Measurements from ENCODE around the gene ATP11A. TPM values are rescaled to one million over a fixed set of nuclear protein-coding genes. Genes with fewer than 3 reads are reported as not detected.
A peak's percentile ranks its signal among the peaks of the same experiment; 100 is the strongest.

The ATP11A gene
- total RNA-seq, 1 experiment from 2014 or later = 80.4 TPM

DNA sequence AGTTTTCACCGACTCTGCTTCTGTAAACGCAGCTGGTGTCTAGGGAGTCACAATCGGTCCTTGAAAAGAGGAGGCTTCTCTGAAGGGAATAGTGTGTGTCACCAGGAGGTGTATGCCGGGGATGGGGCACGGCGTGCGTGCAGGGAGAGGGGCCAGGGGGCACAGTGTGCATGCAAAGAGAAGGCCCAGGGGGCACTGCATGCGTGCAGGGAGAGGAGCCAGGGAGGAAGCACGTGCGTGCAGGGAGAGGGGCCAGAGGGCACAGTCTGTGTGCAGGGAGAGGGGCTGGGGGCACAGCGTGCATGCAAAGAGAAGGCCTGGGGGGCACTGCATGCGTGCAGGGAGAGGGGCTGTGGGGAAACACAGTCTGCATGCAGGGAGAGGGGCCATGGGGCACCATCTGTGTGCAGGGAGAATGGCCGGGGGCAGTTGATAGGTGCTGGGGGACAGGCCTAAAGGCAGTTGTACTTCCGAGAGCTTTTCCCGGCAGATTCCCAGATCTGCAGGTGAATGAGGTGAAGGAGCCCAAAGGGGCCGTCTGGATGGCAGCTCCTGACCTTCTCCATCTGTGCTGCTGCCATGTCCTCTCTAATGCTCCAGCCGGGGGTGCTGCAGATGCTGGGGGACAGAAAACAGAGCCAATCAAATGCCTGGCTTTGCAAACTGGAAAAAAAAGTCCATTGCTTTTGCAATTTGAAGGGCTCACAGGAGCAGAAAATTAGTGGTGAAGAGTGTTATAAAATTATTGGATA is 36.4 kb downstream of the ATP11A start:
- ChIA-PET RAD21 (ENCODE audit: low non-redundant PET in 1 of 2, low total read pairs in 2 of 2, uncharacterized antibody in 2 of 2, unreplicated experiment in 2 of 2) (no interaction called here), POLR2A (no interaction called here), CTCF (no interaction called here)
- Histone ChIP-seq H3K36me3 (ENCODE audit: control insufficient read depth in 1 of 2, insufficient read depth in 2 of 2, low read length in 2 of 2) (no peaks in the 10 kb centered on the region), H3K27me3 (ENCODE audit: insufficient read depth, low read length) (no peaks in the 10 kb centered on the region), H3K27ac (ENCODE audit: low read depth, low read length) (peak overlapping the region; percentile 78), H3K9me2 (ENCODE audit: insufficient read depth) (no peaks in the 10 kb centered on the region), H3K4me2 (ENCODE audit: low read length) (peak overlapping the region; percentile 73), H2AFZ (ENCODE audit: low read depth, low read length, poor library complexity, severe bottlenecking) (no peak overlapping the region), H4K20me1 (ENCODE audit: insufficient read depth) (no peaks in the 10 kb centered on the region), H3K9ac (ENCODE audit: low read length) (peak overlapping the region; percentile 43), H3K79me2 (ENCODE audit: insufficient read depth, low read length) (peaks cover 59% of the 10 kb centered on the region), H3K4me1 (ENCODE audit: control insufficient read depth in 1 of 2, insufficient read depth in 2 of 2, low read length in 2 of 2) (peaks cover 51 to 59% of the 10 kb centered on the region in 2 experiments), H3K4me3 (replicated peaks in 1 of 2; ENCODE audit: low read depth in 1 of 2, low read length in 2 of 2) (peak overlapping the region in 1 of 2 experiments; percentile 49; a peak in 2 of 4 replicates), H3K9me3 (ENCODE audit: control insufficient read depth in 1 of 2, insufficient read depth in 1 of 2, low read depth in 1 of 2, low read length in 2 of 2) (no peaks in the 10 kb centered on the region)
- DNase-seq (ENCODE audit: low read depth, low spot score) = no peak
- BruUV-seq (replicated peaks) = no TSS peak
- TF ChIP-seq ZNF274 (IDR thresholded peaks at IDR 0.05; ENCODE audit: low read depth, low read length) (no peak), CBX3 (IDR thresholded peaks at IDR 0.05; ENCODE audit: low read depth) (no peak), ELF1 (IDR thresholded peaks at IDR 0.05; ENCODE audit: borderline replicate concordance, low read depth) (no peak), JUND (IDR thresholded peaks at IDR 0.05) (no peak)
- peak; percentile 17 for ATAC-seq
- intact Hi-C loops (cut with micrococcal nuclease) = no loop called here

DNA sequence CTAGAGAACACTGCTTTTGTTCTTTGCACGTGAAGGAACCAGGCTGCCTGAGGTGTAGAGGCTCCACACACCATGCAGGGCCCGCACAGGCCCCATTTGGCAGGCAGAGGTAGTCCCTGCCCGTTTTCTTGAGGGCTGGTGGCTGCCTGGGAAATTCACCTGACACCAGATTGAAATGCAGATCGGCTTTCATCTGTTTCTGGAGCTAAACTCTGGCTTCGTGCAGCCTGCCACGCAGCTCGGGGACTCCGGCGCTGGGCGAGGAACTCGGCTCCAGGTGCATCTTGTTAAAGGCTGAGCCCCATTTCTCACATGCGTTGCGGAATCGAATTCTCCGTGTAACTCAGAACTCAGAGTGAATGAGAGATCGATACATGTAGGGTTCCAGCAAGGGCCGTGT is 37.7 kb downstream of the ATP11A start:
- ChIA-PET CTCF (no interaction called here), POLR2A (no interaction called here), RAD21 (ENCODE audit: low non-redundant PET in 1 of 2, low total read pairs in 2 of 2, uncharacterized antibody in 2 of 2, unreplicated experiment in 2 of 2) (interaction anchor here in 1 of 2 experiments (0.6 kb wide), 1 partner anchor 101 kb away, joined by 3 read pairs; no protein-coding TSS in a partner anchor)
- no peak overlapping the region for H3K27ac ChIP-seq (ENCODE audit: low read depth, low read length)
- DNase-seq (ENCODE audit: low read depth, low spot score) (no peak), ATAC-seq (no peak)
- no peaks in the 10 kb centered on the region for H3K36me3 ChIP-seq (ENCODE audit: control insufficient read depth in 1 of 2, insufficient read depth in 2 of 2, low read length in 2 of 2)
- H3K9me2 ChIP-seq (ENCODE audit: insufficient read depth) = no peaks in the 10 kb centered on the region
- no peak overlapping the region for H3K4me2 ChIP-seq (ENCODE audit: low read length)
- TF ChIP-seq, protein P1, sequence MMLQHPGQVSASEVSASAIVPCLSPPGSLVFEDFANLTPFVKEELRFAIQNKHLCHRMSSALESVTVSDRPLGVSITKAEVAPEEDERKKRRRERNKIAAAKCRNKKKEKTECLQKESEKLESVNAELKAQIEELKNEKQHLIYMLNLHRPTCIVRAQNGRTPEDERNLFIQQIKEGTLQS (IDR thresholded peaks at IDR 0.05) = no peak
- no peak for TF ChIP-seq JUND (IDR thresholded peaks at IDR 0.05)
- TF ChIP-seq, protein P2, sequence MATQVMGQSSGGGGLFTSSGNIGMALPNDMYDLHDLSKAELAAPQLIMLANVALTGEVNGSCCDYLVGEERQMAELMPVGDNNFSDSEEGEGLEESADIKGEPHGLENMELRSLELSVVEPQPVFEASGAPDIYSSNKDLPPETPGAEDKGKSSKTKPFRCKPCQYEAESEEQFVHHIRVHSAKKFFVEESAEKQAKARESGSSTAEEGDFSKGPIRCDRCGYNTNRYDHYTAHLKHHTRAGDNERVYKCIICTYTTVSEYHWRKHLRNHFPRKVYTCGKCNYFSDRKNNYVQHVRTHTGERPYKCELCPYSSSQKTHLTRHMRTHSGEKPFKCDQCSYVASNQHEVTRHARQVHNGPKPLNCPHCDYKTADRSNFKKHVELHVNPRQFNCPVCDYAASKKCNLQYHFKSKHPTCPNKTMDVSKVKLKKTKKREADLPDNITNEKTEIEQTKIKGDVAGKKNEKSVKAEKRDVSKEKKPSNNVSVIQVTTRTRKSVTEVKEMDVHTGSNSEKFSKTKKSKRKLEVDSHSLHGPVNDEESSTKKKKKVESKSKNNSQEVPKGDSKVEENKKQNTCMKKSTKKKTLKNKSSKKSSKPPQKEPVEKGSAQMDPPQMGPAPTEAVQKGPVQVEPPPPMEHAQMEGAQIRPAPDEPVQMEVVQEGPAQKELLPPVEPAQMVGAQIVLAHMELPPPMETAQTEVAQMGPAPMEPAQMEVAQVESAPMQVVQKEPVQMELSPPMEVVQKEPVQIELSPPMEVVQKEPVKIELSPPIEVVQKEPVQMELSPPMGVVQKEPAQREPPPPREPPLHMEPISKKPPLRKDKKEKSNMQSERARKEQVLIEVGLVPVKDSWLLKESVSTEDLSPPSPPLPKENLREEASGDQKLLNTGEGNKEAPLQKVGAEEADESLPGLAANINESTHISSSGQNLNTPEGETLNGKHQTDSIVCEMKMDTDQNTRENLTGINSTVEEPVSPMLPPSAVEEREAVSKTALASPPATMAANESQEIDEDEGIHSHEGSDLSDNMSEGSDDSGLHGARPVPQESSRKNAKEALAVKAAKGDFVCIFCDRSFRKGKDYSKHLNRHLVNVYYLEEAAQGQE (IDR thresholded peaks at IDR 0.05; ENCODE audit: low read depth) = no peak
- no peak for TF ChIP-seq TCF7L2 (IDR thresholded peaks at IDR 0.05; ENCODE audit: borderline replicate concordance, extremely low read depth, insufficient read depth, insufficient read length)
- TF ChIP-seq YY1 (IDR thresholded peaks at IDR 0.05; ENCODE audit: extremely low read depth, insufficient replicate concordance, low read depth, low read length) = no peak
- TF ChIP-seq CBX3 (IDR thresholded peaks at IDR 0.05; ENCODE audit: low read depth) = no peak
- no peak for TF ChIP-seq EGR1 (IDR thresholded peaks at IDR 0.05; ENCODE audit: low read depth)
- TF ChIP-seq, protein P3, sequence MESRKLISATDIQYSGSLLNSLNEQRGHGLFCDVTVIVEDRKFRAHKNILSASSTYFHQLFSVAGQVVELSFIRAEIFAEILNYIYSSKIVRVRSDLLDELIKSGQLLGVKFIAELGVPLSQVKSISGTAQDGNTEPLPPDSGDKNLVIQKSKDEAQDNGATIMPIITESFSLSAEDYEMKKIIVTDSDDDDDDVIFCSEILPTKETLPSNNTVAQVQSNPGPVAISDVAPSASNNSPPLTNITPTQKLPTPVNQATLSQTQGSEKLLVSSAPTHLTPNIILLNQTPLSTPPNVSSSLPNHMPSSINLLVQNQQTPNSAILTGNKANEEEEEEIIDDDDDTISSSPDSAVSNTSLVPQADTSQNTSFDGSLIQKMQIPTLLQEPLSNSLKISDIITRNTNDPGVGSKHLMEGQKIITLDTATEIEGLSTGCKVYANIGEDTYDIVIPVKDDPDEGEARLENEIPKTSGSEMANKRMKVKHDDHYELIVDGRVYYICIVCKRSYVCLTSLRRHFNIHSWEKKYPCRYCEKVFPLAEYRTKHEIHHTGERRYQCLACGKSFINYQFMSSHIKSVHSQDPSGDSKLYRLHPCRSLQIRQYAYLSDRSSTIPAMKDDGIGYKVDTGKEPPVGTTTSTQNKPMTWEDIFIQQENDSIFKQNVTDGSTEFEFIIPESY (IDR thresholded peaks at IDR 0.05; ENCODE audit: extremely low read depth, insufficient replicate concordance, low read length) = no peak
- H3K9ac ChIP-seq (ENCODE audit: low read length) = no peak overlapping the region
- no peaks in the 10 kb centered on the region for H4K20me1 ChIP-seq (ENCODE audit: insufficient read depth)
- no peaks in the 10 kb centered on the region for H3K9me3 ChIP-seq (ENCODE audit: control insufficient read depth in 1 of 2, insufficient read depth in 1 of 2, low read depth in 1 of 2, low read length in 2 of 2)
- intact Hi-C loops (cut with micrococcal nuclease) = no loop called here
- H3K79me2 ChIP-seq (ENCODE audit: insufficient read depth, low read length) = peaks cover 66% of the 10 kb centered on the region
- H3K4me3 ChIP-seq (replicated peaks in 1 of 2; ENCODE audit: low read depth in 1 of 2, low read length in 2 of 2) = no peak overlapping the region
- peaks cover 52 to 59% of the 10 kb centered on the region in 2 experiments for H3K4me1 ChIP-seq (ENCODE audit: control insufficient read depth in 1 of 2, insufficient read depth in 2 of 2, low read length in 2 of 2)
- no TSS peak for BruUV-seq (replicated peaks)
- H2AFZ ChIP-seq (ENCODE audit: low read depth, low read length, poor library complexity, severe bottlenecking) = no peak overlapping the region
- no peaks in the 10 kb centered on the region for H3K27me3 ChIP-seq (ENCODE audit: insufficient read depth, low read length)

Measured in HCT116 (cell line).